Epithelial cell of esophagus (primary cell): ENCODE results near the gene ADCK2.
"Not testable (repeated sequence)": the region's sequence is repeated elsewhere in the genome, so short reads cannot be mapped to it uniquely, and the experiment has no call there.

ENCODE experiments used
- DNase-seq: peaks from one replicate; pipeline ENCODE4 v3.0.0; 2010; ENCODE audit warnings: low read depth
- H3K4me3 ChIP-seq: 2 replicates; pipeline ENCODE4 v1.5.1; 2011; ENCODE audit warnings: mild to moderate bottlenecking, low read length, control low read depth
- CTCF ChIP-seq: IDR thresholded peaks from 2 replicates; pipeline ENCODE4 v1.5.1; 2011; ENCODE audit warnings: low read depth, mild to moderate bottlenecking, low read length, control low read depth, inconsistent platforms; ENCODE audit not compliant: insufficient read depth; ENCODE audit errors: missing control alignments

The ADCK2 gene

GRCh38 chr7:140707132-140707531, 34.4 kb downstream of the ADCK2 start:
- no peak for TF ChIP-seq CTCF
- H3K4me3 ChIP-seq: no peak overlapping the region
- DNase-seq: no peak

- DNase-seq, H3K4me3 ChIP-seq: not testable (repeated sequence)
These were observed 36.0 kb downstream of the ADCK2 start for GRCh38 chr7:140708764-140709163.

- not testable (repeated sequence) for H3K4me3 ChIP-seq, DNase-seq
These were observed 39.6 kb downstream of the ADCK2 start for GRCh38 chr7:140712392-140712791.

- DNase-seq: no peak
- H3K4me3 ChIP-seq: no peak overlapping the region
- no peak for TF ChIP-seq CTCF
These were observed 41.7 kb downstream of the ADCK2 start for GRCh38 chr7:140714331-140715040.

- DNase-seq: no peak
- H3K4me3 ChIP-seq: no peak overlapping the region
- no peak for TF ChIP-seq CTCF
These were observed 47.0 kb downstream of the ADCK2 start for GRCh38 chr7:140719721-140720120.

- no peak for DNase-seq
- no peak for TF ChIP-seq CTCF
- no peak overlapping the region for H3K4me3 ChIP-seq
These were observed 49.5 kb downstream of the ADCK2 start for GRCh38 chr7:140722254-140722653.

GRCh38 chr7:140723006-140723405, 50.3 kb downstream of the ADCK2 start:
- TF ChIP-seq CTCF: no peak
- no peak overlapping the region for H3K4me3 ChIP-seq
- DNase-seq: no peak

GRCh38 chr7:140723574-140723973, 50.8 kb downstream of the ADCK2 start:
- no peak overlapping the region for H3K4me3 ChIP-seq
- TF ChIP-seq CTCF: no peak
- DNase-seq: no peak
